Adipocyte (in vitro differentiated cells): ENCODE results near the gene CPNE2.

ENCODE experiments used
- DNase-seq: peaks from one replicate; pipeline ENCODE4 v3.0.0-alpha.2; 2015; ENCODE audit warnings: low read depth
- H3K27me3 ChIP-seq: replicated peaks from 2 replicates; pipeline ENCODE4 v1.7.0; 2013; ENCODE audit warnings: mild to moderate bottlenecking, low read length, moderate library complexity; ENCODE audit not compliant: control insufficient read depth, insufficient read depth
- H3K36me3 ChIP-seq: 2 replicates; pipeline ENCODE4 v1.7.0; 2013; ENCODE audit warnings: low read length, mild to moderate bottlenecking, moderate library complexity; ENCODE audit not compliant: control insufficient read depth, insufficient read depth, severe bottlenecking
- H3K4me1 ChIP-seq: 2 replicates; pipeline ENCODE4 v1.7.0; 2013; ENCODE audit warnings: mild to moderate bottlenecking, low read length, moderate library complexity; ENCODE audit not compliant: control insufficient read depth, insufficient read depth
- H3K4me3 ChIP-seq: 2 replicates; pipeline ENCODE4 v1.7.0; 2013; ENCODE audit warnings: mild to moderate bottlenecking, low read length, moderate library complexity
- H3K9ac ChIP-seq: 2 replicates; pipeline ENCODE4 v1.7.0; 2013; ENCODE audit warnings: mild to moderate bottlenecking, low read length, moderate library complexity
- H3K9me3 ChIP-seq: 2 replicates; pipeline ENCODE4 v1.7.0; 2013; ENCODE audit warnings: mild to moderate bottlenecking, low read length, moderate library complexity; ENCODE audit not compliant: control insufficient read depth

CPNE2 gene

GRCh38 chr16:57091975-57092785 lies at the start of gene CPNE2:
Gene CPNE2 (plus strand): TSS chr16:57092583. CDS start chr16:57110743, 18,160 bp downstream.
- Histone ChIP-seq H3K9me3 (no peaks in the 10 kb centered on the region), H3K36me3 (no peaks in the 10 kb centered on the region), H3K27me3 (peaks cover 5% of the 10 kb centered on the region), H3K9ac (peak within 1 kb of the TSS; percentile 73), H3K4me1 (peaks cover 23% of the 10 kb centered on the region), H3K4me3 (peak within 1 kb of the TSS; percentile 81)
- peak; percentile 86 for DNase-seq

DNA sequence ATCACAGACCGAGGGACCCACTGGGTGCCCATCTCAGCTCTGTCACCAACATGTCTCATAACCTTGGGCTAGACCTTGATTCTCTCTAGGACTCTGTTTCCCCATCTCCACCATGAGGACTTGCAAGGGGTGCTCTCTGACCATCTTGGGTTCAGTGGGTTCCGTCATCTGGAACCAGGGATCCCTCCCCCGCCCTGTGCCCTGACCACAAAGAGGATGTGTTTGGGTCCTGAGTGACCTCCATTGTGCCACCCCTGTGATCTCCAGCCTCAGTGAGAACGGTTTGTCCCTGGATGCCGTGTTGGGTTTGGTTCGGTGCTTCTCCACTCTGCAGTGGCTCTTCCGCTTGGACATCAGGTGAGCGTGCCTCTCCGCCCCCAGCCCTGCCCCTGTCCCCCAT lies 49.1 kb upstream of the CPNE2 start:
- DNase-seq, result no peak

GRCh38 chr16:57044931-57045693 lies 47.3 kb upstream of the CPNE2 start:
- Histone ChIP-seq H3K27me3 (no peaks in the 10 kb centered on the region), H3K4me1 (peaks cover 27% of the 10 kb centered on the region), H3K4me3 (peak overlapping the region; percentile 36), H3K9ac (peak overlapping the region; percentile 53), H3K9me3 (peaks cover 4% of the 10 kb centered on the region), H3K36me3 (peaks cover 21% of the 10 kb centered on the region)
- DNase-seq, result no peak

More for the DNA sequence above, 49.1 kb upstream of the CPNE2 start:
- no peaks in the 10 kb centered on the region for H3K27me3 ChIP-seq
- H3K9me3 ChIP-seq, result peaks cover 4% of the 10 kb centered on the region
- peaks cover 45% of the 10 kb centered on the region for H3K4me1 ChIP-seq
- H3K9ac ChIP-seq, result no peak overlapping the region
- H3K4me3 ChIP-seq, result no peak overlapping the region
- H3K36me3 ChIP-seq, result peaks cover 20% of the 10 kb centered on the region

- Histone ChIP-seq H3K9ac (peak overlapping the region; percentile 53), H3K36me3 (peaks cover 15% of the 10 kb centered on the region), H3K27me3 (no peaks in the 10 kb centered on the region), H3K4me1 (peaks cover 27% of the 10 kb centered on the region), H3K9me3 (peaks cover 4% of the 10 kb centered on the region), H3K4me3 (peak overlapping the region; percentile 36)
- peak; percentile 78 for DNase-seq
Observed at GRCh38 chr16:57045694-57046381, 46.5 kb upstream of the CPNE2 start.

DNA sequence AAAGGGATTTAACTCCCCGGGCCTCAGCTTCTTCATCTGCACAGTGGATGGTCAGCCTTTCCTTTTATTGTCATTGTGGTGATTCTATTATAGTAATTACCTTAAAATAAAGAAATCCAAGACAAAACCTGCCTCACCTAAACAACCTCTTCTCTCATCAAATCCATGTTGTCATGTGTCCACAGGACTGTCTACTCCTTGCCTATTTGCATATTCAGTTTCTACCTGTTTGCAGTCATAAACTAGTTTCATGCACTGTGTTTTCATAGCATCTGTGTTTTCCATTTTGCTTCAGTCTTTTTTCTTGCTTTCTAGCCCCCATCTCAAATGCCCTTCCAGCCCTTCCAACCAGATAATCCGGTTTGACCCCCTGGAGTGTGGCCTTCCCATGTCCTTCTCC lies 44.3 kb upstream of the CPNE2 start:
- H3K9me3 ChIP-seq, result no peaks in the 10 kb centered on the region
- no peaks in the 10 kb centered on the region for H3K27me3 ChIP-seq
- H3K4me1 ChIP-seq, result peaks cover 13% of the 10 kb centered on the region
- no peak overlapping the region for H3K9ac ChIP-seq
- H3K4me3 ChIP-seq, result no peak overlapping the region
- peaks cover 11% of the 10 kb centered on the region for H3K36me3 ChIP-seq
- no peak for DNase-seq

- H3K9me3 ChIP-seq, result no peaks in the 10 kb centered on the region
- H3K9ac ChIP-seq, result no peak overlapping the region
- H3K27me3 ChIP-seq, result no peaks in the 10 kb centered on the region
- H3K4me3 ChIP-seq, result no peak overlapping the region
- H3K36me3 ChIP-seq, result peaks cover 13% of the 10 kb centered on the region
- DNase-seq, result no peak
- H3K4me1 ChIP-seq, result peaks cover 13% of the 10 kb centered on the region
Observed at GRCh38 chr16:57049678-57050077, 42.7 kb upstream of the CPNE2 start.

GRCh38 chr16:57051696-57052228 lies 40.6 kb upstream of the CPNE2 start:
- Histone ChIP-seq H3K9ac (no peak overlapping the region), H3K9me3 (no peaks in the 10 kb centered on the region), H3K36me3 (peaks cover 28% of the 10 kb centered on the region), H3K4me1 (no peaks in the 10 kb centered on the region), H3K27me3 (no peaks in the 10 kb centered on the region), H3K4me3 (no peak overlapping the region)
- DNase-seq, result no peak

DNA sequence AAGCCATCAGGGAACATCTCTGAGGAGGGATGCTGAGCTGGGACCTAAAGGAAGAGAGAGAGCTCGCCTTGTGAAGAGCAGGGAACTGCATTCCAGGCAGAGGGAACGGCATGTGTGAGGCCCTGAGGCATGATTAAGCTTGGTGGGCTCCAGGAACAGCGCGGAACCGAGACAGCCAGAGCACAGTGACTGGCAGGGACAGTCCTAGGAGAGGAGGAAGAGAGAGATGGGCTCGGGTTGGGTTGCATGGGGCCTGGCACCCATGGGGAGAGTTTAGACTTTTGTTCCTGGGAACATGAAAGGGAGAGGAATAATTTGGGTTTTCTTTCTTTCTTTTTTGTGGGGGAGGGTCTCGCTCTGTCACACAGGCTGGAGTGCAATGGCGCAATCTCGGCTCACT lies 39.2 kb upstream of the CPNE2 start:
- no peaks in the 10 kb centered on the region for H3K4me1 ChIP-seq
- no peaks in the 10 kb centered on the region for H3K27me3 ChIP-seq
- no peak for DNase-seq
- H3K36me3 ChIP-seq, result peaks cover 31% of the 10 kb centered on the region
- no peak overlapping the region for H3K4me3 ChIP-seq
- no peak overlapping the region for H3K9ac ChIP-seq
- H3K9me3 ChIP-seq, result no peaks in the 10 kb centered on the region

DNA sequence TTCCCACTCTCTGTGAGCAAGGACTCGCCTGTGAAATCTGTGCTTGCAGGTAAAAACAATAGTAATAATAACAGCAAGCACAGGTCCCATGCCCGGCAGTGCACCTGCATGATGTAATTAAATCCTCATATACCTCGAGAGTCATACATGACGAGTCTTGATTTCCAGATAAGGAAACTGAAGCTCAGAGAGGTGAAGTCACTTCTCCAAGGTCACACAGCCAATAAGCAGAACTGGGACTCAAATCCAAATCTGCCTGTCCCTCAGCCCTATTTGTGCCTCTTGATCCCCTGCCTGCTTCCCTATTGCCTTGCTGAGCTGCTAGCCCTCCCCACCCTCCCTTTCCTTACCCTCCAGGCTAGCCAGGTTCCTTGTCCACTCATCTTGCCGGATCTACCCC lies 38.0 kb upstream of the CPNE2 start:
- no peaks in the 10 kb centered on the region for H3K4me1 ChIP-seq
- no peak for DNase-seq
- no peaks in the 10 kb centered on the region for H3K27me3 ChIP-seq
- no peaks in the 10 kb centered on the region for H3K9me3 ChIP-seq
- H3K36me3 ChIP-seq, result peaks cover 38% of the 10 kb centered on the region
- H3K4me3 ChIP-seq, result no peak overlapping the region
- no peak overlapping the region for H3K9ac ChIP-seq

DNA sequence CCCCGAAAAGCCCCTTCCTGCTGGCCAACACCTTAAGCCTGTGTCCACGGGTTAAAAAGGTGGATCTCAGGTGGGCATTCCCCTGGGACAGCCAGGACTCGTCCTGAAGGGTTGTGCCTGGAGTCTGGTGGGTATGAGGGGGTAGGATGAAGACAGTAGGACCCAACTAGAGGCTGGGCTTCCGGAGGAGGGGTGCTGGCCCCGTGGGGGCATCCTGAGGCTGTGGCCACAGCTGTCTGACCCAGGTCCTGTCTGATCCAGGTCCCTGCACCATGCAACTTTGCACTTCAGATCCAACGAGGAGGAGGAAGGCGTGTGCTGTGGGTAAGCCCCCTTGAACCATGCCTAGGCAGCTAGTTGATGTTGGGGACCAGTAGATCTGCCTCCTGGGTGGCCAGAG lies 37.6 kb upstream of the CPNE2 start:
- DNase-seq, result no peak
- no peak overlapping the region for H3K4me3 ChIP-seq
- H3K9me3 ChIP-seq, result no peaks in the 10 kb centered on the region

DNA sequence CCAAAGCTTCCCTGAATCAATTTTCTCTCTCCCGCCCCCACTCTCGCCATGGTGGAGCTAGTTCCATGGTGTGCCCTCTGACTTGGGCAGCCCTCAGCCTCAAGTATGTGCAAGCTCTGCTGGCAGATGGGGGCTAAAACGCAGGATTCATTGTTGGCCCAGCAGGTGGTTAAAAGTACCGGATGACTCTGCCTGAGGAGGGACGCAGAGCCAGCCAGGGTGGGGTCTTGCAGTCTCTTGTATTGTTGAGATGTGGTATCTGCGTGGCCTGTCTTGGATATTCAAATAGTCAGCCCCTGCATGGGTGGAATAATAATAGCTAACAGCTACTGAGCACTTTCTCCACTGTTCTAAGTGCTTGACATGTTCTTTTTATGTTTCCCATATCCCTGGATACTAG lies 36.7 kb upstream of the CPNE2 start:
- H3K9ac ChIP-seq, result no peak overlapping the region
- H3K4me1 ChIP-seq, result peaks cover 3% of the 10 kb centered on the region
- H3K36me3 ChIP-seq, result peaks cover 42% of the 10 kb centered on the region
- H3K27me3 ChIP-seq, result no peaks in the 10 kb centered on the region
- no peak for DNase-seq
- no peaks in the 10 kb centered on the region for H3K9me3 ChIP-seq
- H3K4me3 ChIP-seq, result no peak overlapping the region

More for the DNA sequence above, 37.6 kb upstream of the CPNE2 start:
- H3K36me3 ChIP-seq, result peaks cover 42% of the 10 kb centered on the region
- no peaks in the 10 kb centered on the region for H3K27me3 ChIP-seq
- H3K9ac ChIP-seq, result no peak overlapping the region
- no peaks in the 10 kb centered on the region for H3K4me1 ChIP-seq
